ENCODE data around the gene TMEM121B. TPM values are rescaled to one million over a fixed set of nuclear protein-coding genes. Genes with fewer than 3 reads are reported as not detected.
A peak's percentile ranks its signal among the peaks of the same experiment; 100 is the strongest.

Gene TMEM121B
- total RNA-seq, 1 experiment from 2014 or later = 0.53 TPM

DNA sequence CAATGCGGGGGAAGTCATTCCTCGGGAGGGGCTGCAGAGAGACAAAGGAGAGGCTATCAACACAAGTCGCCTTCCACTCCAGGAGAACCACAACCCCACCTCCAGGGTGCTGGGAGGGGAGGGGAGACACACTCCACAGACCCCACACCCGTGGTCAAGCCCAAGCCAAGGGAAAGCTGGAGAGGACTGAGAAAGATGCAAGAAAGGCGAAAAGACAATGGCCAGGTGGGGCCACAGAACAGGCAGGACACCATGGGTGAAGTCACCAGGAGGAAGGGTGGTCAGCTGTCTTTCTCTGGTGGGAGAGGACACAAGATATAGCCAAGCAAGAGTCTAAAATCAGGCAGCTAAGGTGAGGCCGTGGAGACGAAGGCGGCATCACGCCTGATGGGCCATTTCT is 21.9 kb upstream of the TMEM121B start:
- in situ Hi-C loops (cut with HindIII; ENCODE audit: low pct_unique_long_range_greater_than_20kb, low sequenced_read_pairs) = no loop called here
- no peak for DNase-seq (ENCODE audit: low read depth, low spot score)

DNA sequence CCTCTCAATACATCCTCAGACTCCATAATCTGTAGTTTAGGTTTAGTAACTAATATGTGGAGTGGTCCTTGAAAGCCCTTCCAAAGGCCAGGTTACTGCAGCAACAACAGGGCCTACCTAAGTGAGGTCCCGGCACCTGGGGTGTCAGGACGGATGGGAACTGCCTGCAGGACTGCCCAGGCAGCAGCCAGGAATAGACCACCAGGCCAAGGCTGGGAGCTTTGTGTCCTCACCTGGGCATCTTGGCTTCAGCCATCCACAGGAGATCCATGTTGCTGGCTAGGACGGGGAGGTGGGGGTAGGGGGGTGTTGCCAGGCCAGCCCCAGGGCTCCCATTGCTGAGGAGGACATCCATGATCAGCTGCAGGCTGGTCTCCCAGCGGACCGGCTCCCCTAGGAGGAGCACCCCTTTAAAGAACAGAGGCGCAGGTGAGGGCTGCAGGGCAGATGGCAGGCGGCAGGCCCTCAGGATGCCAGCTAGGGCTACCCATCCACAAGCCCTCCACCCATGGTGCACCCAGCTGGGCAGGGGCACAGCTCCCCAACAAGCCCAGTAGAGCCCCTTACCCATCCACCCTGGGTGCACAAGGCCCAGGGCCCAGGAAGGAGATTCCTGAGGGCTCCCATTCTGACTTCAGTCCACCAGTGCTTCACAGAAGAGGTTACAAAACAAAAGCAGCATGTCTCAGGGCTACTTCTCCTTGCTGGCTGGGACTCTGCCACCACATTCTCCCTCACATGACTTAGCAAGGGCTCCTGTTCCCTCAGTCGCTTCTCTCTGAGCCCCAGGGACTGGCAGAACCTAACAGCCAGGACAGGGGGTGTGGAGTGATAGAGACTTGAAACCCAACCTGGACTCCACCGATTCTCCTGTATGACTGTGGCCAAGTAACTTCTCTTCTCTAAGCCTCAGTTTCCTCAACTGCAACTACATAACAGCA is 19.9 kb upstream of the TMEM121B start:
- DNase-seq (ENCODE audit: low read depth, low spot score) = no peak
- in situ Hi-C loops (cut with HindIII; ENCODE audit: low pct_unique_long_range_greater_than_20kb, low sequenced_read_pairs) = no loop called here

DNA sequence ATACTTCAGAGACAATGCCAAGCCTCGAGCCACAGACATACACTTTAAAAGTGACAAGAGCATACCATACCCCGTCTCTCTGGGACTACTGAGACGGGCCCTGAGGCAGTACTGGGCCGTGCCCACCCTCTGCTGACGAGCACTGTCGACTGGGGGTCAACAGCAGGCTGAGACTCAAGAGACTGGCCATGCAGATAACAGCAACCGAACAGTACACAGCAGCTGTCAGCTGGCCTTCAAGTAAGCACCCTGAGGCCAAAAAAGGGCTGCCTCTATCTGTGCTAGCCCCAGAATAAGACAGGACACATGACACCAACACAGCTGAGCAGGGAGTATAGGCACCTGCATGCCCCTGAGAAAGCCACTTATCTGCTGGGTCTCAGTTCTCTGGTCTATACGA is 18.9 kb upstream of the TMEM121B start:
- in situ Hi-C loops (cut with HindIII; ENCODE audit: low pct_unique_long_range_greater_than_20kb, low sequenced_read_pairs) = no loop called here

GRCh38 chr22:17138513-17138912 is 17.4 kb upstream of the TMEM121B start:
- DNase-seq (ENCODE audit: low read depth, low spot score) = no peak
- in situ Hi-C loops (cut with HindIII; ENCODE audit: low pct_unique_long_range_greater_than_20kb, low sequenced_read_pairs) = no loop called here

More for the DNA sequence above, 18.9 kb upstream of the TMEM121B start:
- DNase-seq (ENCODE audit: low read depth, low spot score) = no peak

- in situ Hi-C loops (cut with HindIII; ENCODE audit: low pct_unique_long_range_greater_than_20kb, low sequenced_read_pairs) = no loop called here
Observed at GRCh38 chr22:17137861-17138425, 16.8 kb upstream of the TMEM121B start.

GRCh38 chr22:17137170-17137569 is 16.0 kb upstream of the TMEM121B start:
- DNase-seq (ENCODE audit: low read depth, low spot score) = no peak
- in situ Hi-C loops (cut with HindIII; ENCODE audit: low pct_unique_long_range_greater_than_20kb, low sequenced_read_pairs) = no loop called here

More at GRCh38 chr22:17137861-17138425, 16.8 kb upstream of the TMEM121B start:
- DNase-seq (ENCODE audit: low read depth, low spot score) = no peak

- in situ Hi-C loops (cut with HindIII; ENCODE audit: low pct_unique_long_range_greater_than_20kb, low sequenced_read_pairs) = no loop called here
- DNase-seq (ENCODE audit: low read depth, low spot score) = no peak
Observed at GRCh38 chr22:17135153-17135760, 14.1 kb upstream of the TMEM121B start.

DNA sequence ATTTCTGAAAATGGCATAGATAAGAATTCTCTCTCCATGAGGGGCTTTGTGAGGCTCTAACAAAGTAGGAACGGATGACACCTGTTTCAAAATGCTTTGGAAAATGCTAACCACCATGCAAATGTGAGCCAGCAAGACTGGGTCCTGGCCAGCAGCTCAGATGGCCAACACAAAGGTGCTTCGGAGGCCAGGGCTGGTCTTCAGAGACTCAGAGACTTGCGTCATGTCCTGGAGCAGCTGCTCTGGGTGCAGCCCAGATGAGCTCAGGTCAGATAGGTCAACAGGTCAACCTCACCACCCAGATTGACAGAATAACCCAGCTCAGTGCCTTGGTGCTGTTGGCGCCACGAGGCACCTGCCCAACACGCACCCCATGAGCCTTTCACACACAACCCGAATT is 12.0 kb upstream of the TMEM121B start:
- DNase-seq (ENCODE audit: low read depth, low spot score) = no peak
- in situ Hi-C loops (cut with HindIII; ENCODE audit: low pct_unique_long_range_greater_than_20kb, low sequenced_read_pairs) = no loop called here

DNA sequence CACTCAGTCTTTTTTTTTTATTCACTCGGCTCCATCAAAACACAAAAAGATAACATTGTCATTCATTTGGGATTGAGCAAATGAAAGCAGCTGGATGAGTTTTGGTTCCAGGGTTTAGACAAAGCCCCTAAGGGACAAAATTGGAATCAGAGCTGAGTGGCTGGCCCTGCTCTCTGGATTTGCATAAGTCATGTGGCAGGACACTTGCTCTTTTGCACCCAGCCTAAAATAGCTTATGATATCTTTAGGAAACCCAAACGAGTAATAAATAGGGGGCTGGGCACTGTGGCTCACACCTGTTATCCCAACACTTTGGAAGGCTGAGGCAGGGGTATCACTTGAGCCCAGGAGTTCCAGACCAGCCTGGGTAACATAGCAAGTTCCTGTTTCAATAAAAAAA is 11.0 kb upstream of the TMEM121B start:
- DNase-seq (ENCODE audit: low read depth, low spot score) = no peak
- in situ Hi-C loops (cut with HindIII; ENCODE audit: low pct_unique_long_range_greater_than_20kb, low sequenced_read_pairs) = no loop called here

- no peak for DNase-seq (ENCODE audit: low read depth, low spot score)
- in situ Hi-C loops (cut with HindIII; ENCODE audit: low pct_unique_long_range_greater_than_20kb, low sequenced_read_pairs) = no loop called here
Observed at GRCh38 chr22:17131686-17132085, 10.5 kb upstream of the TMEM121B start.

GRCh38 chr22:17130199-17130598 is 9.0 kb upstream of the TMEM121B start:
- DNase-seq (ENCODE audit: low read depth, low spot score) = peak; percentile 58
- in situ Hi-C loops (cut with HindIII; ENCODE audit: low pct_unique_long_range_greater_than_20kb, low sequenced_read_pairs) = no loop called here

- in situ Hi-C loops (cut with HindIII; ENCODE audit: low pct_unique_long_range_greater_than_20kb, low sequenced_read_pairs) = no loop called here
- DNase-seq (ENCODE audit: low read depth, low spot score) = no peak
Observed at GRCh38 chr22:17120711-17121232, 388 bp downstream of the TMEM121B start.

- in situ Hi-C loops (cut with HindIII; ENCODE audit: low pct_unique_long_range_greater_than_20kb, low sequenced_read_pairs) = no loop called here
- DNase-seq (ENCODE audit: low read depth, low spot score) = peak; percentile 27
Observed at GRCh38 chr22:17120281-17120680, 879 bp downstream of the TMEM121B start.

GRCh38 chr22:17119481-17120202 is 1.5 kb downstream of the TMEM121B start:
- in situ Hi-C loops (cut with HindIII; ENCODE audit: low pct_unique_long_range_greater_than_20kb, low sequenced_read_pairs) = no loop called here
- DNase-seq (ENCODE audit: low read depth, low spot score) = peak; percentile 52

DNA sequence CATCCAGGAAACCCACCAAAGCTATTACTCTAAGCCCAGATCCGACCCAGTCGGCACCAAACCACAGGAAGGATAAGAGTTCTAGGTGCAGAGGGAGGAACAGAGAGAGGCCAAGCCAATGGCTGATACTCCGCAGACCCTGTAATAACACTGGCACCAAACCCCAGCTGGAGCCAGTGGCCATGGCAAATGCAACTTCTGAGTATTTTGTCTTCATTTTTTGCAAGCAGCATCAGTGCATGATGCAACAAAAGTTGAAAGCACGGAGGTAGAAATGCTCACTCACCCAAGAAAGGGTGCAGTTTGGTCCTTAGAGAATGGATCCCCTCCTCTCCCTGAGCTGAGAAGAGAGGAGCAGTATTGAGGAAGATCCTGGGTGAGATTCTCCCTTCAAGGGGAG is 2.8 kb downstream of the TMEM121B start:
- no peak for DNase-seq (ENCODE audit: low read depth, low spot score)
- in situ Hi-C loops (cut with HindIII; ENCODE audit: low pct_unique_long_range_greater_than_20kb, low sequenced_read_pairs) = no loop called here

DNA sequence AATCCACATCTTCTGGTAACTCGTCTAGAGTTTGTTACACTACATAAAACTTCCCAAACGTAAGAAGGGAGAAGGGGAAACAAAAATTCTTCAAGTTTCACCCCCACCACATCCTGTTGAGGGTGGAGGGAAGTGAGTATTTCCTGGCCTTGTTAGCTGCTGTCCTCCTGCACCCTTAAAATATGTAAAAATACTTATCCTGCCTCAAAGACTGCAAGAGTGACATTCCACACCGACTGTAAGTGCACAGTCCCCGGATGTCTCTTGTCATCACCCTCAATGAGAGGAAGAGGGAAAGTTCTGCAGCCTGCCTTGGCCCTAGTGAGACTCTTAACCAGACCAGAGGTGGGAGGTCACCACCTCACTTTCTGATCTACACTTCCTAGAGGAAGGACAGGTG is 3.3 kb downstream of the TMEM121B start:
- no peak for DNase-seq (ENCODE audit: low read depth, low spot score)
- in situ Hi-C loops (cut with HindIII; ENCODE audit: low pct_unique_long_range_greater_than_20kb, low sequenced_read_pairs) = no loop called here

DNA sequence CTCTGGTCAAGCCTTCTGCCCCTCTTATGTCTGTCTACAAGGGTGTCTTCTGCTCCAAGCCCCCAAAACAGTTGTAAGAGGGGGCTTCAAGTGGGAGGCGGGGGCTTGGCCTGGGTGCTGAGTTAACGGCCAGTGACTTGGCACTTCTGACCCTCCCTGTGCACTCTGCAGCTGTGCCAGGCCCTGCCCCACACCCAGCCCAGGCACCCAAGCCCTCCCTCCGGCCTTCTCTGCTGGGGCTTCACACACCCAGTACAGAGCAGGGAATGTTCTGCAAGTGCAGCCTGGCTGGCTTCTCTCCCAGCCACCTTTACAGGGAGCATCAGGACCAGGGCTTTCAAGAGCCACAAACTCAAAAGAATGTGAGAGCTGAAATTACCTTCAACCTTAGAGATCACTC is 3.8 kb downstream of the TMEM121B start:
- in situ Hi-C loops (cut with HindIII; ENCODE audit: low pct_unique_long_range_greater_than_20kb, low sequenced_read_pairs) = no loop called here

More for the DNA sequence above, 3.8 kb downstream of the TMEM121B start:
- no peak for DNase-seq (ENCODE audit: low read depth, low spot score)

All from SK-MEL-5 (cell line).